Liver (tissue), 9 donors: Measurements from ENCODE around the gene TNS4. TPM values are rescaled to one million over a fixed set of nuclear protein-coding genes. Genes with fewer than 3 reads are reported as not detected.

Experiments
- DNase-seq: peaks from one replicate; pipeline ENCODE4 v3.0.0-alpha.2; 2017; ENCODE audit warnings: low spot score
- H3K27ac ChIP-seq, 2 donors: one replicate each; pipeline ENCODE4 v1.7.0; 2013; ENCODE audit warnings: inconsistent platforms in 2 of 2, low read length in 2 of 2, control low read depth in 1 of 2, low read depth in 1 of 2, mild to moderate bottlenecking in 1 of 2
- H3K27me3 ChIP-seq, 4 donors: one replicate each; pipeline versions ENCODE4 v1.6.1 to v1.7.0; 2013; ENCODE audit warnings: low read length in 3 of 4, inconsistent platforms in 1 of 4, mild to moderate bottlenecking in 1 of 4, moderate library complexity in 1 of 4; ENCODE audit not compliant: control insufficient read depth in 4 of 4, insufficient read depth in 4 of 4
- H3K36me3 ChIP-seq, 4 donors: one replicate each; pipeline versions ENCODE4 v1.6.1 to v1.7.0; 2013; ENCODE audit warnings: low read length in 3 of 4, mild to moderate bottlenecking in 3 of 4, low read depth in 1 of 4, moderate library complexity in 1 of 4; ENCODE audit not compliant: control insufficient read depth in 4 of 4, insufficient read depth in 3 of 4
- H3K4me1 ChIP-seq, 4 donors: one replicate each; pipeline versions ENCODE4 v1.6.1 to v1.7.0; 2013; ENCODE audit warnings: low read length in 3 of 4, mild to moderate bottlenecking in 3 of 4, moderate library complexity in 1 of 4; ENCODE audit not compliant: control insufficient read depth in 4 of 4, insufficient read depth in 4 of 4
- H3K4me3 ChIP-seq, 3 donors: one replicate each; pipeline versions ENCODE4 v1.6.1 to v1.7.0; 2013; ENCODE audit warnings: low read length in 3 of 3, control low read depth in 1 of 3, low read depth in 1 of 3, mild to moderate bottlenecking in 1 of 3
- H3K9ac ChIP-seq, 2 donors: one replicate each; pipeline ENCODE4 v1.7.0; 2013; ENCODE audit warnings: low read length in 2 of 2, mild to moderate bottlenecking in 2 of 2, moderate library complexity in 2 of 2, control low read depth in 1 of 2, low read depth in 1 of 2
- H3K9me3 ChIP-seq, 4 donors: one replicate each; pipeline versions ENCODE4 v1.6.1 to v1.7.0; 2013; ENCODE audit warnings: low read length in 3 of 4; ENCODE audit not compliant: control insufficient read depth in 4 of 4
- ATF3 ChIP-seq: IDR thresholded peaks from 2 replicates; pipeline ENCODE4 v1.6.1; 2016; ENCODE audit warnings: antibody characterized with exemption
- CTCF ChIP-seq: fragments of 150-350 bp; IDR thresholded peaks from 2 replicates; pipeline ENCODE4 v1.5.1; 2017; ENCODE audit warnings: improper control_type of control experiment, low read depth, low read length; ENCODE audit not compliant: missing input control
- EGR1 ChIP-seq, 2 donors: IDR thresholded peaks; 2 replicates each; pipeline ENCODE4 v1.6.1; 2016 to 2018; ENCODE audit warnings: antibody characterized with exemption in 2 of 2, low read depth in 2 of 2
- FOXA1 ChIP-seq: IDR thresholded peaks from 2 replicates; pipeline ENCODE4 v1.6.1; 2016; ENCODE audit warnings: antibody characterized with exemption
- FOXA2 ChIP-seq: IDR thresholded peaks from 2 replicates; pipeline ENCODE4 v1.6.1; 2016; ENCODE audit warnings: antibody characterized with exemption
- HNF4A ChIP-seq, 2 donors: conservative IDR thresholded peaks; 2 replicates each; pipeline ENCODE4 v1.6.1; 2016; ENCODE audit warnings: antibody characterized with exemption in 2 of 2, mild to moderate bottlenecking in 2 of 2
- JUND ChIP-seq, 2 donors: IDR thresholded peaks; 2 replicates each; pipeline ENCODE4 v1.6.1; 2016; ENCODE audit warnings: antibody characterized with exemption in 2 of 2
- NR2F2 ChIP-seq: IDR thresholded peaks from 2 replicates; pipeline ENCODE4 v1.6.1; 2016; ENCODE audit warnings: antibody characterized with exemption
- RAD21 ChIP-seq, 2 donors: IDR thresholded peaks; 2 replicates each; pipeline ENCODE4 v1.6.1; 2016; ENCODE audit warnings: antibody characterized with exemption in 2 of 2, mild to moderate bottlenecking in 2 of 2
- RXRA ChIP-seq, 2 donors: IDR thresholded peaks; 2 replicates each; pipeline ENCODE4 v1.6.1; 2017 to 2018; ENCODE audit warnings: antibody characterized with exemption in 2 of 2, mild to moderate bottlenecking in 1 of 2
- ZBTB33 ChIP-seq: IDR thresholded peaks from 2 replicates; pipeline ENCODE4 v1.6.1; 2016; ENCODE audit warnings: antibody characterized with exemption
- WGBS: extraction: QIAGEN DNeasy Blood & Tissue Kit; methylation state at CpG from one replicate; pipeline ENCODE4 v1.1.7; 2013; 5-methylcytosine and 5-hydroxymethylcytosine counted together
- polyA plus RNA-seq, 2 donors: library from polyadenylated mRNA; stranded (reverse) in 1 of 2; unstranded in 1 of 2; fragments of 200-250 nt in 1 of 2; fragments of >200 nt in 1 of 2; fragmentation: Nextera tagmentation in 1 of 2; extraction: Ambion mirVana in 1 of 2; gene quantifications; one replicate each; pipeline versions ENCODE4 v1.2.1 to v1.2.3, GENCODE V29; 2013 to 2015
- total RNA-seq, 2 donors: library from RNA; depleted of rRNA; stranded (reverse); fragments of >200 nt; gene quantifications; one replicate each; pipeline ENCODE4 v1.2.3, GENCODE V29; 2014
- donor health status: healthy.
- donor health status: healthy.
- donor health status: healthy.
- donor health status: healthy.
- donor health status: healthy.

Gene TNS4
- total and polyA plus RNA-seq, 4 donors: 0.08 TPM; not detected in 3

GRCh38 chr17:40491486-40491885 is 9.9 kb downstream of the TNS4 start:
- Histone ChIP-seq H3K27me3 (no peaks in the 10 kb centered on the region), H3K9me3 (no peaks in the 10 kb centered on the region), H3K27ac (no peak overlapping the region), H3K36me3 (no peaks in the 10 kb centered on the region), H3K9ac (no peak overlapping the region), H3K4me1 (no peaks in the 10 kb centered on the region), H3K4me3 (no peak overlapping the region)
- 74% methylated on average over 7 of the region's 7 CpGs for WGBS
- TF ChIP-seq NR2F2 (no peak), FOXA1 (no peak), ATF3 (no peak), JUND (IDR thresholded peaks at IDR 0.05) (no peak), RXRA (IDR thresholded peaks at IDR 0.05) (no peak), CTCF (no peak), HNF4A (conservative IDR thresholded peaks at IDR 0.05) (no peak), EGR1 (IDR thresholded peaks at IDR 0.05; ENCODE audit: low read depth in 2 of 2) (no peak), ZBTB33 (no peak)
- DNase-seq: no peak

GRCh38 chr17:40490982-40491381 is 10.4 kb downstream of the TNS4 start:
- WGBS: 90% methylated on average over 2 of the region's 2 CpGs
- no peaks in the 10 kb centered on the region for H3K4me1 ChIP-seq
- no peaks in the 10 kb centered on the region for H3K36me3 ChIP-seq
- no peak overlapping the region for H3K9ac ChIP-seq
- DNase-seq: no peak
- TF ChIP-seq EGR1 (IDR thresholded peaks at IDR 0.05; ENCODE audit: low read depth in 2 of 2) (no peak), FOXA1 (no peak), FOXA2 (no peak), CTCF (no peak)
- H3K27ac ChIP-seq: no peak overlapping the region
- no peaks in the 10 kb centered on the region for H3K9me3 ChIP-seq
- no peaks in the 10 kb centered on the region for H3K27me3 ChIP-seq
- no peak overlapping the region for H3K4me3 ChIP-seq

GRCh38 chr17:40490289-40490853 is 11.1 kb downstream of the TNS4 start:
- H3K36me3 ChIP-seq: no peaks in the 10 kb centered on the region
- no peaks in the 10 kb centered on the region for H3K4me1 ChIP-seq
- no peaks in the 10 kb centered on the region for H3K27me3 ChIP-seq
- DNase-seq: no peak
- WGBS: 74% methylated on average over 5 of the region's 5 CpGs
- H3K9me3 ChIP-seq: no peaks in the 10 kb centered on the region
- TF ChIP-seq NR2F2: no peak
- TF ChIP-seq RAD21 (IDR thresholded peaks at IDR 0.05): no peak
- no peak overlapping the region for H3K9ac ChIP-seq
- H3K27ac ChIP-seq: no peak overlapping the region
- no peak overlapping the region for H3K4me3 ChIP-seq
